HUDEP-2 (cell line): ENCODE results near the gene ZNF592.
A peak's percentile ranks its signal among the peaks of the same experiment; 100 is the strongest.
"Not testable (repeated sequence)": the region's sequence is repeated elsewhere in the genome, so short reads cannot be mapped to it uniquely, and the experiment has no call there.

ENCODE experiments used
- DNase-seq, 76 experiments: peaks; one replicate each; lab custom pipeline; 2025; ENCODE audit not compliant: unreplicated experiment in 76 of 76; lab: John Stamatoyannopoulos, UW

ZNF592 gene, protein sequence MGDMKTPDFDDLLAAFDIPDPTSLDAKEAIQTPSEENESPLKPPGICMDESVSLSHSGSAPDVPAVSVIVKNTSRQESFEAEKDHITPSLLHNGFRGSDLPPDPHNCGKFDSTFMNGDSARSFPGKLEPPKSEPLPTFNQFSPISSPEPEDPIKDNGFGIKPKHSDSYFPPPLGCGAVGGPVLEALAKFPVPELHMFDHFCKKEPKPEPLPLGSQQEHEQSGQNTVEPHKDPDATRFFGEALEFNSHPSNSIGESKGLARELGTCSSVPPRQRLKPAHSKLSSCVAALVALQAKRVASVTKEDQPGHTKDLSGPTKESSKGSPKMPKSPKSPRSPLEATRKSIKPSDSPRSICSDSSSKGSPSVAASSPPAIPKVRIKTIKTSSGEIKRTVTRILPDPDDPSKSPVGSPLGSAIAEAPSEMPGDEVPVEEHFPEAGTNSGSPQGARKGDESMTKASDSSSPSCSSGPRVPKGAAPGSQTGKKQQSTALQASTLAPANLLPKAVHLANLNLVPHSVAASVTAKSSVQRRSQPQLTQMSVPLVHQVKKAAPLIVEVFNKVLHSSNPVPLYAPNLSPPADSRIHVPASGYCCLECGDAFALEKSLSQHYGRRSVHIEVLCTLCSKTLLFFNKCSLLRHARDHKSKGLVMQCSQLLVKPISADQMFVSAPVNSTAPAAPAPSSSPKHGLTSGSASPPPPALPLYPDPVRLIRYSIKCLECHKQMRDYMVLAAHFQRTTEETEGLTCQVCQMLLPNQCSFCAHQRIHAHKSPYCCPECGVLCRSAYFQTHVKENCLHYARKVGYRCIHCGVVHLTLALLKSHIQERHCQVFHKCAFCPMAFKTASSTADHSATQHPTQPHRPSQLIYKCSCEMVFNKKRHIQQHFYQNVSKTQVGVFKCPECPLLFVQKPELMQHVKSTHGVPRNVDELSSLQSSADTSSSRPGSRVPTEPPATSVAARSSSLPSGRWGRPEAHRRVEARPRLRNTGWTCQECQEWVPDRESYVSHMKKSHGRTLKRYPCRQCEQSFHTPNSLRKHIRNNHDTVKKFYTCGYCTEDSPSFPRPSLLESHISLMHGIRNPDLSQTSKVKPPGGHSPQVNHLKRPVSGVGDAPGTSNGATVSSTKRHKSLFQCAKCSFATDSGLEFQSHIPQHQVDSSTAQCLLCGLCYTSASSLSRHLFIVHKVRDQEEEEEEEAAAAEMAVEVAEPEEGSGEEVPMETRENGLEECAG (N-terminal part only)

DNA sequence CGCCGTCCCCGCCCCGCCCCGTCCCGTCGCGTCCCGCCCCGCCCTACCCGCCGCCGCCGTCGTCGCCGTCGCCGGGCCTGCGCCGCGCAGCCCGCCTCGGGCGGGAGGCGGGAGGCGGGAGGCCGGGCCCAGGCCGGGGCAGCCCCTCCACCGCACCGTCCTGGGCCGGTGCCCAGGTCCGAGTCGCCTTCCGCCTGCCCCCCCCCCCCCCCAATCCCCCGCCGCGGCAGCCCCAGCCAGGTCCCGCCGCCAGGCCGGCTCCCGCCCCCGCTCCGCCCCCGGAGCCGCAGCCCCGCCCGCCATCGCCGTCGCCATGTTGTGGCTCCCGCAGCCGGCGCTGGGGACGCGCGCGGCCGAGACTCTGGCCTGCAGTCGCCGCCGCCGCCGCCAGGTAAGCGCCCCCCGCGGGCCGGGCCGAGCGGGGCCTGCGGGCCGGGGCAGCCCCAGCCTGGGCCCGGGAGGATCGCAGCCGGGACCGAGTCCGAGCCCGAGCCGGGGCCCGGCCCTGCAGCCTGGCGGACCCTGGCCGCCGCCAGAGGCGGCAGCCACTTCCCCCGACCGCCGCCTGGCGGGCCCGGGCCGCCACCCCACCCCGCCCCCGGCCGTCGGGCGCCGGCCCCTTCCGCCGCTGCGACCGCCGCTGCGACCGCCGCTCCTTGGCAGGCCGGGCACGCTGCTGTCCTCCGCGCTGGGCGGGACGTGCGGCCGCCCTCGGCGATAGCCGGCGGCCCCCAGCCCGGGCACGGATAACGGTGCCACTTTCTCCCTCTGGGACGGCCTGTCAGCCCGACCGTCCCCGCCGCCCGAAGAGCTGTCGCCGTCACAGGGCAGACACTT is at the start of gene ZNF592:
TSS of gene ZNF592 (plus strand) at position 319 of the 837 bp plus-strand sequence. CDS start 34,084 bp downstream, outside the sequence.
- DNase-seq, result peak in 68 of 76 experiments; percentile 10 to 79 (median 60)

DNA sequence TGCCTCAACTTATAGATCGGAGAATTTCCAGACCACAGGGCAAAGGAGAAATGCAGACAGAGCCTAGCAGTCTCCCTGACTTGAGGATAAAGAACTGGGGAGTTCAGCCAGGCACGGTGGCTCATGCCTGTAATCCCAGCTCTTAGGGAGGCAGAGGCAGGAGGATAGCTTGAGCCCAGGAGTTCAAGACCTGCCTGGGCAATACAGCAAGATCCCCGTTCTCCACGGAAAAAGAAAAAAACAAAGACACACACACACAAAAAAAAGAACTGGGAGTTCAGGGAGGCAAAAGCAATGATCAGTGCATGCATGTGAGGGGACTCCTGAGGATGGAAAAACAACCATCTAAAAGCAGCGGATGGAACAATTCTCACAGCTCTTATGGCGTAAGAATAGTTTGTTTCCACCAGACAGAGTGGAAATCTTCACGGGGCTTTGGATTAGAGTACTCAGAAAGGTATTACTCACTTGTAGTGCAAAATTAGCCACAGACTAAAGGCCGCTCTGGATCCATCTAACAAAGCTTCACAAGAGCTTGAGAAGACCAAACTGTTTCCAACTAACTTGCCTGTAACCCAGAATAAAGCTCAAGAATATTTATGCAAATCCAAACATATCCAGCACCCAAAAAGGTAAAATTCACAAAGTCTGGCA is 48.7 kb upstream of the ZNF592 start:
- DNase-seq, result no peak

DNA sequence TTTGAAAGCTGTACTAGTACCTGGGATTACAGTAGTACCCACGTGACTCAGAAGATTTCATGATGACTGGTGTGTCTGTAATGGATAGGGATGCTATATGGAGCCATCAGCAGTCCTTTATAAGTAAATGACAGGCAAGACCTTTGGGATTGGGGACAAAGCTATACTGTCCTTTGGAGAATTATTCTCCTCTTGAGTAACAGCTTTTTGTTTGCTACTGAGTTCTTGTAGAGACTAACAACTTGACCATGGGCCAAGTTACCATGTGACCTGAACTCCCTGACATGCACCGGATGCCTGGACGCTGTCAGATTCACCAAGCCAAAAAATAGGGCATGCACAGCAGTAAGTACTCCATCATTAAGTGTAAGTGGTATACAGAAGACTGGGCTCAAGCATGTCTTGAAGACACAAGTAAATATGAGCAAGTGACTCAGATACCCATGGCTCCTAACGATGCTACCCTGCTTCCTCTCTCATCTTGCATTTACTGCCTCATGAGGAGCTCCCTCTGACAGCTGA is 45.4 kb upstream of the ZNF592 start:
- no peak for DNase-seq

DNA sequence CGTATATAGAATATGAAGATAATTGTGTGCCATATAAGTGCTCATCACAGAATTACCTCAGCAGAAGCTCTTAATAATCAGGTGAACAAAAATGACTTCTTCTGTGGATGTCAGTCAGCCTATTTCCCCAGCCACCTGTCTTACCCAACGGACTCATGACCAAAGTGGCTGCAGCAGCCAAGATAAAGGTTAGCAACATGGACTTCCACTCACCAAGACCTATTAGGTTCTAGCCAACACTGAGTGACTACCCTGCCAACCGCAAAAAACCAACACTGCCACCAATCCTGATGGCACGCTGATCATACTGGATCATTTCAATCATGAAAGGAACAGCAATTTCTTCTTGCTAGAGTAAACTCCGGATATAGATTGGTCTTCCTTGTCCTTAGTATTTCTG is 44.6 kb upstream of the ZNF592 start:
- no peak for DNase-seq

DNA sequence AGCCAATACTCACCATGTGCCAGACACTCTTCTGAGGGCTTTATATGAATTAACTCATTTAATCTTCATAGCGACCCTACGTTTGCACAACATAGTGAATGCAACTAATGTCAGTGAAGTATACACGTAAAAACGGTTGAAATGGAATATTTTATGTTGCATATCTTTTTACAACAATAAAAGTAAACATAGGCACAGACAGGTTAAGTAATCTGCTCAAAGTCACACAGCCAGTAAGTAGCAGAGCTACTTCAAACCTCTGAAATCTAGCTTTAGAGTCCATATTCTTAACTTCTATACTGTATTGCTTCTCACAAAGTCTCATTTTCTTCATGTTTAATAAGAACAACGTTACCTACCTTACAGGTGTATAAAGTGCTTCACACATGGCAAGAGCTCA is 34.0 kb upstream of the ZNF592 start:
- DNase-seq, result no peak

DNA sequence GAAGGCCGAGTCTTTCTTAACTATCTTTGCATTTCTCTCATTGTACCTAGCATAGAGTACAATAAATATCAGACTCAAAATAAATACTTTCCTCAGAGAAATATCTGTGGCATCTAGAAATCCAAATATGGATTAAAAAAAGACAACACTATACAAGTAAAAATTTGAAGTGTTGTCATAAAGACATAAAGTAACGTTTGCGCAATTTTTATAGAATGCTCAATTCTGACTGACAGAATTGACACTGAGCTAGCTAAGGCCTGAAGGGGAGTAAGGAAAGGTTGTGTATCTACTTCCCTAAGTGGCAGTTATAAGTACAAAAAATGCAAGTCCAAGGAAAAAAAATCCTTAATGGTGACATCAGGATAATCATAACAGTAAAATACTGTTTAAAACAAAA is 33.6 kb upstream of the ZNF592 start:
- no peak for DNase-seq

DNA sequence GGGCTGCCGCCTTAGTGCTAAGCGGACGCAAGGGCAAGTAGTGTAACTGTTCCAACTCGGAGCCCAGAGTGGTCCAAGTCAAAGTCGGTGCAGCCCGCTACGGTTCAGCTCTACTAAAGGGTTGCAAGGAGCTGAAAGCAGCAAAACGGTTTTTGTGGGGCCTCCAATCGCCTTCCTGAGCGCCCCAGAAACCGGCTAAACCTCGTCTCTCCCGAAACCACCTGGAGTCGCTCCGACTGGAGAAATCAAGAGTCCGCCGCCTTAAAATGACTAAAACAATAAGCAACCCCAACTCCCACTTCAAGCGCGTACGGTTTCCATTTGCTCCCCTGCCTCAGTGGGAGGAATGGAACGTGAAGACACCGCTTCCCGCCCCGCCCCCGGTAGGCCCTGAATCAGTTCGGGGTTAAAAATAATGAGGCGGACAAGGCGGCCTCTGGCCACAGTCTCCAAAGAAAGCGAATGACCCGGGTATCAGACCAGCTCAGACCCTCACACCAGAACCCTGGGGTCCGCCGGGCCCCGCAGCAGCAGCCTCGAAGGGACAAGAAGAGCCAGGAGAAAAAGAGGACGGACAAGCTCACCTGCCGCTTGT is 32.9 kb upstream of the ZNF592 start:
- DNase-seq, result peak in 38 of 76 experiments; percentile 1 to 77 (median 28)

DNA sequence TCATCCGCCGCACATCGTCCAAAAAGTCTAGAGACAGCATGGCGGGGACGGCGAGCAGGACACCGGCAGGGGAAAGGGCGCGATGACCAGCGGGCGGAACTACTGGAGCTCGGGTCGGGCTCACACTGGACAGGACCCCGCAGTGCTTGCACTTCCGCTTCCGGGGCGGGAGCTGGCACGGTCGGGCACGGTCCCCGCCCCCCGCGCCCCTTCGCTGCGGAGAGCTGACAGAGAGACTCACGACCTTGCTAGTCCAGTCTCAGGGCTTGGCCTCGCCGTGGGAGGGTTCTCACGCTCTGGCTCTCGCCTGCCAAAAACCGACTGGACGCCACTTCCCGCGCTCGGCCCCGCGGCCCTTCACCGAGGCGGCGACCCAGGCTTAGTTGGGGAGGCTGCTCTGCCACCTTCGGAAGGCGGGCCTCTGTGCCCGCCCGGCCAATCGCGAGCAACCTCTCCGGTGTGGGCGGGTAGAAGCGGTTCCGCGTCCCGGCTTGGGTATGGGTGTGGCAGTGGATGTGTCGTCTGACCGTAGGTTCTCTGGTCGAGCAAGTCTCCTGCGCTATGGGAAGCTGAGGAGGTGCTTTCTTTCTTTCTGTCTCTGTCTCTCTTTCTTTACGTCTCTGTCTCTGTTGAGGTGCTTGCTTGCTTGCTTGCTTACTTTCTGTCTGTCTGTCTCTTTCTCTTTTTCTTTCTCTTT is 32.2 kb upstream of the ZNF592 start, which contains the start of gene SEC11A:
TSS of gene SEC11A (minus strand) at position 104 of the 697 bp plus-strand sequence. CDS start at position 40, 64 bp downstream.
- DNase-seq, result peak; percentile 25 to 98 (median 89)

DNA sequence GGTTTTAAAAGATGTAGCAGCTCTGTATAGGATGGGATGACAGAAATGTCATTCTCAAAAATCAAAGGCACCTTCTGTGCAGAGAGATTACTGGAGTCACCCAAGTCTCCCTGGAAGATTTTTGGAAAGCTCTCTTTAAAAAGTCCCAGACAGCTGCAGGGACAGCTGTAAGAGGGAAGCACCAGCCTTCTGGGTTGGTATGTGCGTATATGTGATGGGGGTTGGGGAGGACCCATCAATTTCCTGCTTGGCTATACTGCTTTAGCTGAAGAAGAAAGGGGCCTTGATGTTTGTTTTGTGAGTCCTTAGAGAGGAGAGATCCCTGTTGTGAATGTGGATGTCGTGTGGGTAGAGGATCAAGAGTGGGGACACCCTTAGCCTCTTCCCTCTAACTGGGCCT is 27.0 kb upstream of the ZNF592 start:
- DNase-seq, result no peak

DNA sequence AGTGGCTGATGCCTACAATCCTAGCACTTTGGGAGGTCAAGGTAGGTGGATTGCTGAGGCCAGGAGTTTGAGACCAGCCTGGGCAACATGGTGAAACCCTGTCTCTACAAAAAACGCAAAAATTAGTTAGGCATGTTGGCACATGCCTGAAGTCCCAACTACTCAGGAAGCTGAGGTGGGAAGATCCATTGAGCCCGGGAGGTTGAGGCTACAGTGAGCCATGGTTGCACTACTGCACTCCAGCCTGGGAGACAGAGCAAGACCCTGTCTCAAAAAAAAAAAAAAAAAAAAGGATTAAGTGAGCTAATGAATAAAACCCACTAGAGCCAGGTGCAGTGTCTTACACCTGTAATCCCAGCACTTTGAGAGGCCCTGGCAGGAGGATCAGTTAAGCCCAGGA is 25.8 kb upstream of the ZNF592 start:
- no peak for DNase-seq

DNA sequence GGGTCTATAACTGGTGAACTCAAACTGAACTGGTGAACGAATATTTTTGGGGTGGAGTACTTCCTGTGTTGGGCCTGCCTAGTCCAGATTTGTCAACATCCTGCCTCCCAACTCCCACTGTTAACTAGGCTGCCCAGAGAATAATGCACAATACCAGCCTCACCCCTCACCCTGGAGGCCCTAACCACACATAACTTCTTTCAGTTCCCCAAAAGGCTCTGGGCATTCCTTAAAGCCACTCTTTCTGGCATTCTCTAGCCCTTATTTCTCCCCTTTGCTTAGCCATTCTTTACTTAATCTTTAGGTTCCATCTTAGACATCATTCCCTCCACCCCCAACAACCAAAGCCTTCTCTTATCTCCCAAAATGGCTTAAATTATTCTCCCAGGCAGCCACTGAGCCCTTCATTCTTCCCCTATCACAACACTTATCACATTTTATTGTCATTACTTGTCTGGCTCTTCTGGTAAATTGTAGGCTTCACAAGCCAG is 23.3 kb upstream of the ZNF592 start:
- peak in 1 of 76 experiments; percentile 25 for DNase-seq

DNA sequence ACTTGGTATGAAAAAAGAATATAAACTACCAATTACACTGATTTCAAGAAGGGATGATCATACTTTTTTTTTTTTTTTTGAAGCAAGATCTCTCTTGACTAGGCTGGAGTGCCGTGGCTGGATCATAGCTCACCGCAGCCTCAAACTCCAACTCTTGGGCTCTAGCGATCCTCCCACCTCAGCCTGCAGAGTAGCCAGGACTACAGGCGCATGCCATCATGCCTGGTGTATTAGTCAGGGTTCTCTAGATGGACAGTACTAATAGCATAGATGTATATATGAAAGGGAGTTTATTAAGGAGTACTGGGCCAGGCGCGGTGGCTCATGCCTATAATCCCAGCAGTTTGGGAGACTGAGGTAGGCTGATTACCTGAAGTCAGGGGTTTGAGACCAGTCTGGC is 21.0 kb upstream of the ZNF592 start:
- DNase-seq, result no peak

DNA sequence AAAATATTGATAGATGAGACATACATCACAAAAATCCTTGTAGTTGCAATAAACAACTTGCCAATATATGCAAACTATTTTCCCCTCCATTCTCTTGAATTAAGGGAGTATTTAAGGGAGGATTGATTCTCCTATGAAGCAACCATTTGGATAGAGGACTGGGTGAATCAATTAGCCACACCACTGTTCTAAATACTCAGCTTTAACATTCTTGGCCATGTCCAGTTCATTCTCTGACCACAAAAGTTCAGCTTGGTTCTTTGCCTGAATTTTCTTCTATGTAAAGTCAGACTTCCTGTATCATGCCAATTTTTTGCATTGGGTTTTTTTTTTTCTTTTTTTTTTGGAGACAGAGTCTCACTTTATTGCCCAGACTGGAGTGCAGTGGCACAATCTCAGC is 16.6 kb upstream of the ZNF592 start:
- no peak for DNase-seq

DNA sequence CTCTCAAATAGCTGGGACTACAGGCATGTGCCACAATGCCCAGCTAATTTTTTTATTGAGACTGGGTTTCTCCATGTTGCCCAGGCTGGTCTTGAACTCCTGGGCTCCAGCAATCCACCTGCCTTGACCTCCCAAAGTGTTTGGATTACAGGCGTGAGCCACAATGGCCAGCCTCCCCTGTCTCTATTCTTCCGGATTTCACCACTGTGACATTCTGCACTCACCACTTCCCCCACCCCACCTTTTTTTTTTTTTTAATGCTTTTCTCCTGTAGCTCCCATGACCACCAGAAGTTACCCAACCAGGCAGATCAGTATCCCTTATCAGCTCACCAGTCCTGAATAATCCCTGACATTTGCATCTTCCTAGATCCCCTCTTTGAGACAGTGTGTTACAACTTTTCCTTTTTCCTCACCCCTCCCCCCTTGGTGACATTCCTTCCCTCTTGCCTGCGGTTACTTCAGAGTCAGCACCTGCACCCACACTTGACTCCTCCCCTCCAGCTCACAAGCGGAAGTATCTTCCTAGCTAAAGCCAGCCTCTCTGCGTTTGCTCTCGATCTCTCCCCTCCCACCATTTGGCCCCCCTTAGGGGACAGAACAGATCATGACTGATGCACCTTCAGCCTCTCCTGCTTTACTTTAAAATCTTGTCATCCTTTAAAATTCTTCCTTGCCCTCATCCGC is 13.5 kb upstream of the ZNF592 start:
- peak in 30 of 76 experiments; percentile 5 to 61 (median 22) for DNase-seq

DNA sequence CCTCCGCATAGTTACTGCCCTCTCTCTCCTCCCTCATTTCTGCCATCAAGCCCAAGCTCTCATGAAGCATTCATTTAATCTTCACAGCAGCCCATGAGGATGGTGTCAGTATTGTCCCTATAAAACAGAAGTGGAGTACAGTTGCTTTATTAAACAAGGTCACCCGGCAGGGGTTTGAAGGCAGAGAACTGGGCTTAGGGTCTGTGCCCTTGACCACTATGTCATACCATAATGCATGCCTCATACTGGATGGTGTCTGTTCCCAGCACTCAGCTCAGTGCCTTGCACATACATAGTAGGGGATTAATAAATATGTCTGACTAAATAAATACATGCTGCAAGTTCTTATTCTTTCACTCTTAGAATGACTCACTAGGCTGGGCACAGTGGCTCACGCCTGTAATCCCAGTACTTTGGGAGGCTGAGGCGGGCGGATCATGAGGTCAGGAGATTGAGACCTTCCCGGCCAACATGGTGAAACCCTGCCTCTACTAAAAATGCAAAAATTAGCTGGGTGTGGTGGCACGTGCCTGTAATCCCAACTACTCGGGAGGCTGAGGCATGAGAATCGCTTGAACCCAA is 12.8 kb upstream of the ZNF592 start:
- not testable (repeated sequence) for DNase-seq

DNA sequence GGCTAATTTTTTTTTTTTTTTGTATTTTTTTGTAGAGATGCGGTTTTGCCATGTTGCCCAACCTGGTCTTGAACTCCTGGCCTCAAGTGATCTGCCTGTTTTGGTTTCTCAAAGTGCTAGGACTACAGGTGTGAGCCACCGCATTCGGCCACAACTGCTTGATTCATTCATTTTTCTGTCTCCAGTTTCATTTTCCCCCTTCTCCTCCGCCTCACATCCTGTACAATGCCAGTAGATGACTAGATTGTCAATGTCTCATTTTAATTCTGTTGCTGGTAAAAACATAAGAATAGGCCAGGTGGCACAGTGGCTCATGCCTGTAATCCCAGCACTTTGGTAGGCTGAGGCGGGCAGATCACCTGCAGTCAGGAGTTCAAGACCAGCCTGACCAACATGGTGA is 12.0 kb upstream of the ZNF592 start:
- DNase-seq, result no peak

DNA sequence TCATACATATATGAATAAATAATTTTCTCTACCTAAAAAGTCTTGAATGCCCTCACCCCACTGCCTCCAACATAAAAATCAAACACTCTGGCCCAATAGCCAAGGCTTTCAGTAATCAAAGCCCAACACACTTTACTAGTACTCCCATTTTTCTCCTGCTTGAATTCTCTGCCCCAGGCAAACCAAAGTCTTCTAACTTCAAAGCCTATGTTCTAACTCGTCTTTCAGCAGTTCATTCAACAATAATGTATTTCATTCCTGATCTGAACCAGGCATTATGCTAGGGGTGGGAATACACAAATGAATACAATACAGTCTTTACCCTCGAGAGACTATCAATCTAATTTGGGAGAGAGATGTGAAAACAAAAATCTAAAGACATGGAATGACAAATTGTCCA is 11.4 kb upstream of the ZNF592 start:
- DNase-seq, result no peak
